Liver (tissue), 9 donors: ENCODE results near the gene IRAK2. TPM values are rescaled to one million over a fixed set of nuclear protein-coding genes. Genes with fewer than 3 reads are reported as not detected.

Source experiments
- DNase-seq: peaks from one replicate; pipeline ENCODE4 v3.0.0-alpha.2; 2017; ENCODE audit warnings: low spot score
- H3K27ac ChIP-seq, 2 donors: one replicate each; pipeline ENCODE4 v1.7.0; 2013; ENCODE audit warnings: inconsistent platforms in 2 of 2, low read length in 2 of 2, control low read depth in 1 of 2, low read depth in 1 of 2, mild to moderate bottlenecking in 1 of 2
- H3K27me3 ChIP-seq, 4 donors: one replicate each; pipeline versions ENCODE4 v1.6.1 to v1.7.0; 2013; ENCODE audit warnings: low read length in 3 of 4, inconsistent platforms in 1 of 4, mild to moderate bottlenecking in 1 of 4, moderate library complexity in 1 of 4; ENCODE audit not compliant: control insufficient read depth in 4 of 4, insufficient read depth in 4 of 4
- H3K36me3 ChIP-seq, 4 donors: one replicate each; pipeline versions ENCODE4 v1.6.1 to v1.7.0; 2013; ENCODE audit warnings: low read length in 3 of 4, mild to moderate bottlenecking in 3 of 4, low read depth in 1 of 4, moderate library complexity in 1 of 4; ENCODE audit not compliant: control insufficient read depth in 4 of 4, insufficient read depth in 3 of 4
- H3K4me1 ChIP-seq, 4 donors: one replicate each; pipeline versions ENCODE4 v1.6.1 to v1.7.0; 2013; ENCODE audit warnings: low read length in 3 of 4, mild to moderate bottlenecking in 3 of 4, moderate library complexity in 1 of 4; ENCODE audit not compliant: control insufficient read depth in 4 of 4, insufficient read depth in 4 of 4
- H3K4me3 ChIP-seq, 3 donors: one replicate each; pipeline versions ENCODE4 v1.6.1 to v1.7.0; 2013; ENCODE audit warnings: low read length in 3 of 3, control low read depth in 1 of 3, low read depth in 1 of 3, mild to moderate bottlenecking in 1 of 3
- H3K9ac ChIP-seq, 2 donors: one replicate each; pipeline ENCODE4 v1.7.0; 2013; ENCODE audit warnings: low read length in 2 of 2, mild to moderate bottlenecking in 2 of 2, moderate library complexity in 2 of 2, control low read depth in 1 of 2, low read depth in 1 of 2
- H3K9me3 ChIP-seq, 4 donors: one replicate each; pipeline versions ENCODE4 v1.6.1 to v1.7.0; 2013; ENCODE audit warnings: low read length in 3 of 4; ENCODE audit not compliant: control insufficient read depth in 4 of 4
- EGR1 ChIP-seq, 2 donors: IDR thresholded peaks; 2 replicates each; pipeline ENCODE4 v1.6.1; 2016 to 2018; ENCODE audit warnings: antibody characterized with exemption in 2 of 2, low read depth in 2 of 2
- FOXA1 ChIP-seq: IDR thresholded peaks from 2 replicates; pipeline ENCODE4 v1.6.1; 2016; ENCODE audit warnings: antibody characterized with exemption
- FOXA2 ChIP-seq: IDR thresholded peaks from 2 replicates; pipeline ENCODE4 v1.6.1; 2016; ENCODE audit warnings: antibody characterized with exemption
- GABPA ChIP-seq, 2 donors: IDR thresholded peaks in 1 of 2; conservative IDR thresholded peaks in 1 of 2; 2 replicates each; pipeline ENCODE4 v1.6.1; 2016; ENCODE audit warnings: antibody characterized with exemption in 2 of 2, mild to moderate bottlenecking in 1 of 2, moderate library complexity in 1 of 2
- HNF4A ChIP-seq, 2 donors: conservative IDR thresholded peaks; 2 replicates each; pipeline ENCODE4 v1.6.1; 2016; ENCODE audit warnings: antibody characterized with exemption in 2 of 2, mild to moderate bottlenecking in 2 of 2
- HNF4G ChIP-seq: IDR thresholded peaks from 2 replicates; pipeline ENCODE4 v1.6.1; 2016; ENCODE audit warnings: antibody characterized with exemption
- JUND ChIP-seq, 2 donors: IDR thresholded peaks; 2 replicates each; pipeline ENCODE4 v1.6.1; 2016; ENCODE audit warnings: antibody characterized with exemption in 2 of 2
- NR2F2 ChIP-seq: IDR thresholded peaks from 2 replicates; pipeline ENCODE4 v1.6.1; 2016; ENCODE audit warnings: antibody characterized with exemption
- RAD21 ChIP-seq, 2 donors: IDR thresholded peaks; 2 replicates each; pipeline ENCODE4 v1.6.1; 2016; ENCODE audit warnings: antibody characterized with exemption in 2 of 2, mild to moderate bottlenecking in 2 of 2
- RXRA ChIP-seq, 2 donors: IDR thresholded peaks; 2 replicates each; pipeline ENCODE4 v1.6.1; 2017 to 2018; ENCODE audit warnings: antibody characterized with exemption in 2 of 2, mild to moderate bottlenecking in 1 of 2
- SP1 ChIP-seq: IDR thresholded peaks from 2 replicates; pipeline ENCODE4 v1.6.1; 2018; ENCODE audit warnings: antibody characterized with exemption, mild to moderate bottlenecking
- TAF1 ChIP-seq: conservative IDR thresholded peaks from 2 replicates; pipeline ENCODE4 v1.6.1; 2016; ENCODE audit warnings: antibody characterized with exemption, mild to moderate bottlenecking
- YY1 ChIP-seq: IDR thresholded peaks from 2 replicates; pipeline ENCODE4 v1.6.1; 2016; ENCODE audit warnings: antibody characterized with exemption, mild to moderate bottlenecking
- WGBS: extraction: QIAGEN DNeasy Blood & Tissue Kit; methylation state at CpG from one replicate; pipeline ENCODE4 v1.1.7; 2013; 5-methylcytosine and 5-hydroxymethylcytosine counted together
- polyA plus RNA-seq, 2 donors: library from polyadenylated mRNA; stranded (reverse) in 1 of 2; unstranded in 1 of 2; fragments of 200-250 nt in 1 of 2; fragments of >200 nt in 1 of 2; fragmentation: Nextera tagmentation in 1 of 2; extraction: Ambion mirVana in 1 of 2; gene quantifications; one replicate each; pipeline versions ENCODE4 v1.2.1 to v1.2.3, GENCODE V29; 2013 to 2015
- total RNA-seq, 2 donors: library from RNA; depleted of rRNA; stranded (reverse); fragments of >200 nt; gene quantifications; one replicate each; pipeline ENCODE4 v1.2.3, GENCODE V29; 2014
- TF ChIP-seq, protein P1 (sequence below): IDR thresholded peaks from 2 replicates; pipeline ENCODE4 v1.6.1; 2016; ENCODE audit warnings: antibody characterized with exemption
- TF ChIP-seq, protein P2 (sequence below): IDR thresholded peaks from 2 replicates; pipeline ENCODE4 v1.6.1; 2016; ENCODE audit warnings: antibody characterized with exemption
- TF ChIP-seq, protein P3 (sequence below): fragments of 150-350 bp; IDR thresholded peaks from 2 replicates; pipeline ENCODE4 v1.5.1; 2017; ENCODE audit warnings: improper control_type of control experiment, low read depth, low read length; ENCODE audit not compliant: missing input control
- TF ChIP-seq, protein P4 (sequence below): IDR thresholded peaks from 2 replicates; pipeline ENCODE4 v1.6.1; 2016; ENCODE audit warnings: antibody characterized with exemption, mild to moderate bottlenecking
- TF ChIP-seq, protein P5 (sequence below): IDR thresholded peaks from 2 replicates; pipeline ENCODE4 v1.6.1; 2016; ENCODE audit warnings: antibody characterized with exemption
- donor health status: healthy.
- donor health status: healthy.
- donor health status: healthy.
- donor health status: healthy.
- donor health status: healthy.

Gene IRAK2
- total and polyA plus RNA-seq, 4 donors = 2.7 to 9.3 (median 5.9) TPM

DNA sequence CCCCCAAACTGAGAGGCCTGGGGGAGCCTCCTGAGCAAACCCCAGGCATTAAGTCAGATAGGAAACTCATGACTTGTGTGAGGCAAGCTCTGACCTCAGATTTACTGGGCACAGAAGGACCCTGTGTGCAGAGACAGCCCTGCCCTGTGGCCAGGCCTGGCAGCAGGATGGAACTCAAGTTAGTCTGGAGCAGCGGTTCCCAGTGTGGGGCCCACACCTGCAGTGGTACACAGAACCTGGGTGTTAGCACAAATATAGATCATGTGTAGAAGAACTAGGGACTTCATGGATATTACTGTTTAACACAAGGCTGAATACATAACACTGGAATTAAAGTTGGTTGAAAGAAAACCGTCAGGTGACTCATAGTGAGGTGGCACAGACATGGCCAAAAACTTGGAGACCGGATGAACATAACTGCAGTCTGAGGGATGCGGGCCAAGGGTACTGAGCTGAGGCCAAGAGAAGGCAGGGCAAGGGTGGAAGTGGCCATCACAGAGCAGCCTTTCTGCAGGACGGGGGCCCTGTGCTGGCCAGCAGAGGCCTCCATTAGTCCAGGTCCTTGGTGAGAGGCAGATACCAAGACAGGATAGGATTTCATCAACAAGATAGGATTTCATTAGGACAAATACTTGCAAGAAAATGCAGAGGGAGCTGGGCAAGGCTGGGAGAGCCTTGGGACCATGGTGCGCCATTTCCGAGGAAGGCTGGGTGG lies 40.9 kb downstream of the IRAK2 start:
- H3K4me3 ChIP-seq = no peak overlapping the region
- no peaks in the 10 kb centered on the region for H3K9me3 ChIP-seq
- H3K27me3 ChIP-seq = no peaks in the 10 kb centered on the region
- TF ChIP-seq, protein P1, sequence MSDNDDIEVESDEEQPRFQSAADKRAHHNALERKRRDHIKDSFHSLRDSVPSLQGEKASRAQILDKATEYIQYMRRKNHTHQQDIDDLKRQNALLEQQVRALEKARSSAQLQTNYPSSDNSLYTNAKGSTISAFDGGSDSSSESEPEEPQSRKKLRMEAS = no peak
- TF ChIP-seq TAF1 (no peak), JUND (IDR thresholded peaks at IDR 0.05) (peak in 1 of 2 donors; percentile 20), GABPA (IDR thresholded peaks at IDR 0.05 in 1 of 2, conservative IDR thresholded peaks at IDR 0.05 in 1 of 2) (no peak), FOXA1 (no peak), HNF4G (no peak), RXRA (IDR thresholded peaks at IDR 0.05) (peak in 1 of 2 donors; percentile 19)
- TF ChIP-seq, protein P2, sequence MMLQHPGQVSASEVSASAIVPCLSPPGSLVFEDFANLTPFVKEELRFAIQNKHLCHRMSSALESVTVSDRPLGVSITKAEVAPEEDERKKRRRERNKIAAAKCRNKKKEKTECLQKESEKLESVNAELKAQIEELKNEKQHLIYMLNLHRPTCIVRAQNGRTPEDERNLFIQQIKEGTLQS = no peak
- peaks cover 1 to 8% (median 6%) of the 10 kb centered on the region in 4 donors for H3K36me3 ChIP-seq
- H3K9ac ChIP-seq = no peak overlapping the region
- peaks cover 12 to 37% (median 26%) of the 10 kb centered on the region in 4 donors for H3K4me1 ChIP-seq
- DNase-seq = no peak
- 77% methylated on average over 7 of the region's 7 CpGs for WGBS
- peak overlapping the region; percentile 47 to 77 for H3K27ac ChIP-seq

DNA sequence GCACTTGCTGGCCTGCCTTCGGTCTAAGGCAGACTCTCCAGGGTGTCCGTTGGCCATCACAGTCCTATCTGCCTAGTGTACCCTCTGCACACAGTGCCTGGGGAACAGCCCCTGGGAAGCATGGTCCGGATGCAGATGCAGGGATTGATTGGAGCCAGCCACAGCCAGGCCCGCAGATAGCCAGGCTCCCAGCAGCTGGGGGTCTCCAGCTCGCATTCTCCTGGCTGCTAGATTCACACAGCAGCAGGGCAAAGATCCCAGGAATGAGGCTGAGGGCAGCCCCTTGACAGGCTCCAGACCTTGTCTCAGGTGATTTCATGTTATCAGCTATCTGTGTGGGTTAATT lies 41.4 kb downstream of the IRAK2 start:
- H3K4me1 ChIP-seq = peaks cover 12 to 37% (median 26%) of the 10 kb centered on the region in 4 donors
- TF ChIP-seq RAD21 (IDR thresholded peaks at IDR 0.05) = no peak
- no peak for TF ChIP-seq JUND (IDR thresholded peaks at IDR 0.05)
- TF ChIP-seq, protein P1 = no peak
- TF ChIP-seq FOXA2 = no peak
- TF ChIP-seq, protein P3, sequence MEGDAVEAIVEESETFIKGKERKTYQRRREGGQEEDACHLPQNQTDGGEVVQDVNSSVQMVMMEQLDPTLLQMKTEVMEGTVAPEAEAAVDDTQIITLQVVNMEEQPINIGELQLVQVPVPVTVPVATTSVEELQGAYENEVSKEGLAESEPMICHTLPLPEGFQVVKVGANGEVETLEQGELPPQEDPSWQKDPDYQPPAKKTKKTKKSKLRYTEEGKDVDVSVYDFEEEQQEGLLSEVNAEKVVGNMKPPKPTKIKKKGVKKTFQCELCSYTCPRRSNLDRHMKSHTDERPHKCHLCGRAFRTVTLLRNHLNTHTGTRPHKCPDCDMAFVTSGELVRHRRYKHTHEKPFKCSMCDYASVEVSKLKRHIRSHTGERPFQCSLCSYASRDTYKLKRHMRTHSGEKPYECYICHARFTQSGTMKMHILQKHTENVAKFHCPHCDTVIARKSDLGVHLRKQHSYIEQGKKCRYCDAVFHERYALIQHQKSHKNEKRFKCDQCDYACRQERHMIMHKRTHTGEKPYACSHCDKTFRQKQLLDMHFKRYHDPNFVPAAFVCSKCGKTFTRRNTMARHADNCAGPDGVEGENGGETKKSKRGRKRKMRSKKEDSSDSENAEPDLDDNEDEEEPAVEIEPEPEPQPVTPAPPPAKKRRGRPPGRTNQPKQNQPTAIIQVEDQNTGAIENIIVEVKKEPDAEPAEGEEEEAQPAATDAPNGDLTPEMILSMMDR = no peak
- no peak for TF ChIP-seq EGR1 (IDR thresholded peaks at IDR 0.05; ENCODE audit: low read depth in 2 of 2)
- TF ChIP-seq, protein P4, sequence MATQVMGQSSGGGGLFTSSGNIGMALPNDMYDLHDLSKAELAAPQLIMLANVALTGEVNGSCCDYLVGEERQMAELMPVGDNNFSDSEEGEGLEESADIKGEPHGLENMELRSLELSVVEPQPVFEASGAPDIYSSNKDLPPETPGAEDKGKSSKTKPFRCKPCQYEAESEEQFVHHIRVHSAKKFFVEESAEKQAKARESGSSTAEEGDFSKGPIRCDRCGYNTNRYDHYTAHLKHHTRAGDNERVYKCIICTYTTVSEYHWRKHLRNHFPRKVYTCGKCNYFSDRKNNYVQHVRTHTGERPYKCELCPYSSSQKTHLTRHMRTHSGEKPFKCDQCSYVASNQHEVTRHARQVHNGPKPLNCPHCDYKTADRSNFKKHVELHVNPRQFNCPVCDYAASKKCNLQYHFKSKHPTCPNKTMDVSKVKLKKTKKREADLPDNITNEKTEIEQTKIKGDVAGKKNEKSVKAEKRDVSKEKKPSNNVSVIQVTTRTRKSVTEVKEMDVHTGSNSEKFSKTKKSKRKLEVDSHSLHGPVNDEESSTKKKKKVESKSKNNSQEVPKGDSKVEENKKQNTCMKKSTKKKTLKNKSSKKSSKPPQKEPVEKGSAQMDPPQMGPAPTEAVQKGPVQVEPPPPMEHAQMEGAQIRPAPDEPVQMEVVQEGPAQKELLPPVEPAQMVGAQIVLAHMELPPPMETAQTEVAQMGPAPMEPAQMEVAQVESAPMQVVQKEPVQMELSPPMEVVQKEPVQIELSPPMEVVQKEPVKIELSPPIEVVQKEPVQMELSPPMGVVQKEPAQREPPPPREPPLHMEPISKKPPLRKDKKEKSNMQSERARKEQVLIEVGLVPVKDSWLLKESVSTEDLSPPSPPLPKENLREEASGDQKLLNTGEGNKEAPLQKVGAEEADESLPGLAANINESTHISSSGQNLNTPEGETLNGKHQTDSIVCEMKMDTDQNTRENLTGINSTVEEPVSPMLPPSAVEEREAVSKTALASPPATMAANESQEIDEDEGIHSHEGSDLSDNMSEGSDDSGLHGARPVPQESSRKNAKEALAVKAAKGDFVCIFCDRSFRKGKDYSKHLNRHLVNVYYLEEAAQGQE = no peak
- no peak for TF ChIP-seq HNF4G
- no peak for TF ChIP-seq HNF4A (conservative IDR thresholded peaks at IDR 0.05)
- TF ChIP-seq, protein P2 = no peak
- TF ChIP-seq FOXA1 = no peak
- no peak for TF ChIP-seq SP1
- no peak for TF ChIP-seq TAF1
- TF ChIP-seq NR2F2 = no peak
- TF ChIP-seq, protein P5, sequence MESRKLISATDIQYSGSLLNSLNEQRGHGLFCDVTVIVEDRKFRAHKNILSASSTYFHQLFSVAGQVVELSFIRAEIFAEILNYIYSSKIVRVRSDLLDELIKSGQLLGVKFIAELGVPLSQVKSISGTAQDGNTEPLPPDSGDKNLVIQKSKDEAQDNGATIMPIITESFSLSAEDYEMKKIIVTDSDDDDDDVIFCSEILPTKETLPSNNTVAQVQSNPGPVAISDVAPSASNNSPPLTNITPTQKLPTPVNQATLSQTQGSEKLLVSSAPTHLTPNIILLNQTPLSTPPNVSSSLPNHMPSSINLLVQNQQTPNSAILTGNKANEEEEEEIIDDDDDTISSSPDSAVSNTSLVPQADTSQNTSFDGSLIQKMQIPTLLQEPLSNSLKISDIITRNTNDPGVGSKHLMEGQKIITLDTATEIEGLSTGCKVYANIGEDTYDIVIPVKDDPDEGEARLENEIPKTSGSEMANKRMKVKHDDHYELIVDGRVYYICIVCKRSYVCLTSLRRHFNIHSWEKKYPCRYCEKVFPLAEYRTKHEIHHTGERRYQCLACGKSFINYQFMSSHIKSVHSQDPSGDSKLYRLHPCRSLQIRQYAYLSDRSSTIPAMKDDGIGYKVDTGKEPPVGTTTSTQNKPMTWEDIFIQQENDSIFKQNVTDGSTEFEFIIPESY = no peak
- TF ChIP-seq YY1 = no peak
- DNase-seq = no peak
- no peak overlapping the region for H3K4me3 ChIP-seq
- peaks cover 1 to 7% (median 4%) of the 10 kb centered on the region in 4 donors for H3K36me3 ChIP-seq
- H3K27me3 ChIP-seq = no peaks in the 10 kb centered on the region
- H3K9ac ChIP-seq = no peak overlapping the region
- peak overlapping the region in 1 of 2 donors; percentile 66 for H3K27ac ChIP-seq
- H3K9me3 ChIP-seq = no peaks in the 10 kb centered on the region
- 96% methylated on average over 5 of the region's 5 CpGs for WGBS
